ENCODE data around the gene KREMEN1.

DNA sequence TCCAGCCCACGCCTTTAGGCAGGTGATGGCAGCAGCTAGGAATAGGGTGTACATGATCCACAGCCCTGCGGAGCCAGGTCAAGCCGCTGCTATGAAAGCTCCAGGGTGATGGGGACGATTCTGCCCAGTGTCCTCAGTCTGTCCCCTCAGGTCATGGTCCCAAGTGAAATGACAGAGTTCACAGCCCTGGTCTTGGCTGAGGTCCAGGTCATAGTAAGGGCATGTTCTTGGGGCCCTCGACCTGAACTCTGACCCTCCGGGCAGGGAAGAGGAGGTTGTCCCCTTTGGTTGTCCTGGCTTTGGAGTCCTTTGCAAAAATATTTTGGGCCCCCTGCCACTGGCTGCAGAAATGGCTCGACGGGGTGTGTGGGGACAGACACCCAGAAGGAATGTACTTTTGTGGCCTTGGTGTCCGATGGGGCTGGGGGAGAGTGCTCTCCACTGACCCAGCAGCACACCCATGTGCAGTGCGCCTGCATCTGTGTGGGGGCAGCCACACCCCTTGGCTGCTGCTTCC is 18.5 kb upstream of the KREMEN1 start:
- TF ChIP-seq, protein P1, sequence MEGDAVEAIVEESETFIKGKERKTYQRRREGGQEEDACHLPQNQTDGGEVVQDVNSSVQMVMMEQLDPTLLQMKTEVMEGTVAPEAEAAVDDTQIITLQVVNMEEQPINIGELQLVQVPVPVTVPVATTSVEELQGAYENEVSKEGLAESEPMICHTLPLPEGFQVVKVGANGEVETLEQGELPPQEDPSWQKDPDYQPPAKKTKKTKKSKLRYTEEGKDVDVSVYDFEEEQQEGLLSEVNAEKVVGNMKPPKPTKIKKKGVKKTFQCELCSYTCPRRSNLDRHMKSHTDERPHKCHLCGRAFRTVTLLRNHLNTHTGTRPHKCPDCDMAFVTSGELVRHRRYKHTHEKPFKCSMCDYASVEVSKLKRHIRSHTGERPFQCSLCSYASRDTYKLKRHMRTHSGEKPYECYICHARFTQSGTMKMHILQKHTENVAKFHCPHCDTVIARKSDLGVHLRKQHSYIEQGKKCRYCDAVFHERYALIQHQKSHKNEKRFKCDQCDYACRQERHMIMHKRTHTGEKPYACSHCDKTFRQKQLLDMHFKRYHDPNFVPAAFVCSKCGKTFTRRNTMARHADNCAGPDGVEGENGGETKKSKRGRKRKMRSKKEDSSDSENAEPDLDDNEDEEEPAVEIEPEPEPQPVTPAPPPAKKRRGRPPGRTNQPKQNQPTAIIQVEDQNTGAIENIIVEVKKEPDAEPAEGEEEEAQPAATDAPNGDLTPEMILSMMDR (IDR thresholded peaks at IDR 0.05; ENCODE audit: borderline replicate concordance, extremely low read depth, low read length, poor library complexity, severe bottlenecking), result no peak
- no peak for TF ChIP-seq EZH2 (IDR thresholded peaks at IDR 0.05; ENCODE audit: borderline replicate concordance, low read depth, low read length, severe bottlenecking)

Measured in DND-41 (cell line).